ENCODE results near the gene AZI2.

DNA sequence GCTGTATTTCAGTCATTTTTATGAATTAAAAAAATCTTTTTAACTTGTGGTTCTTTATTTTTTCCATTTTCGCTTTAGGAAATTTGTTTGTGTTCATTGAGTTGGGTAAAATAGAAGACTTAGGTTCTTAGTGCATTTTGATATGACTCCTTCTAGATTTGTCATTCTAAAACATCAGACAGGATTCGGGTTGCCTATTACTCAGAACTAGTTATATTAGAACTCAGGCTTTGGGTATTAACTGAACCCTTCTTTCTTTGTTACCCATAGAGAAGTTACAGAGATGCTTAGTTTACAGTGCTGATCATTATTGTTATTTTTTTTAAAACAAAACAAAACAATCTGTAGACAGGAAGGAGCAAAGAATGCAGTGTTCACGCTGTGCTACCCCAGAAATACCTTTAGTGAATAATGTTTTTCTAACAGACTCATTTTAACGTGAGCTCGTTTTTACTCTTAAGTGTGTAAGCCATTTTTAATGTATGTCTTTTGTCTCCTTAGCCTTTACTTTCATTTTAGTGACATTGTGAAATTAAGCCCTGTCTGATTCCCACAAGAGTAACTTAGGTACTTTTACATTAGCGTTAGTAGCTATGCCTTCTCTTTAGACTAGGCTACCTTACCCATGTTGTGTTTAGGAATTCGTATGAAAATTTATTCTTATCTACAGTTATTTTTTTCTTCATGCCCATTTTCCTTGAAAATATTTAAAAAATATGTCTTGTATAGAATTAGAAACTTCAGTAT is 53.8 kb downstream of the AZI2 start:
- TF ChIP-seq GATA2 (IDR thresholded peaks at IDR 0.05; ENCODE audit: low read depth, low read length) (no peak), GATA3 (IDR thresholded peaks at IDR 0.05; ENCODE audit: low read depth, low read length) (no peak)
